ENCODE measurements around the gene LRRC25.

DNA sequence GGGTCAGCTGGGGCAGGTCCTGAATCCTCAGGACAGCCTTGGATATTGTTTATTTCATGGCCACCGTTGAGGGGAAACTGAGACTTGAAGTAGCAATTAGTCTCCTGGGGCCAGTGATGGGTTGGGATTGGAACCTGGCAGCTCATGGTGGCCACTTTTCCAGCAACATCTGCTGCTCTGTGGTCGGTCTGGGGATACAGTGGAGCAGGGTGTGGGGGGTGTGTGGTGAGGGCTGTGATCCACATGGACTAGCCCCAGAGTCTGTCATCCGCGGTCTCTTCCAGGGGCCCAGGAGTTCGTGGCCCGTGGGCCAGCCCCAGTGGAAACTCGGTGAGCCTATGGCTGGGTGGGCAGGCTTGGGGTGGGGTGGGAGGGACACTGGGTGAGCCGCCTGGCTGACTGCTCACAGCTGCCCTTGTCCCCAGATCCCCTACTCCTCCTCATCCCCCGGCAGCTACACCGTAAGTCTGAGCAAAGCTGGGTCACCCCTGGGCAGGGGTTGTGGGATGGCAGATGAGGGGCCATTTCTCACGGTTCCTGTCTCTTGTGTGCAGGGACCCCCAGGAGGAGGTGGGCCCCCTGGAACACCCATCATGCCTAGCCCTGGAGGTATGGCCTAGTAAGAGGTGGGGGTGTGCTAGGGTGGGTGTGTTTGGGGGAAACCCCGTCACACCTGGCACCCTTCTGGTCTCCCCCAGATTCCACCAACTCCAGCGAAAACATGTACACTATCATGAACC is 35.0 kb upstream of the LRRC25 start:
- TF ChIP-seq, protein P1, sequence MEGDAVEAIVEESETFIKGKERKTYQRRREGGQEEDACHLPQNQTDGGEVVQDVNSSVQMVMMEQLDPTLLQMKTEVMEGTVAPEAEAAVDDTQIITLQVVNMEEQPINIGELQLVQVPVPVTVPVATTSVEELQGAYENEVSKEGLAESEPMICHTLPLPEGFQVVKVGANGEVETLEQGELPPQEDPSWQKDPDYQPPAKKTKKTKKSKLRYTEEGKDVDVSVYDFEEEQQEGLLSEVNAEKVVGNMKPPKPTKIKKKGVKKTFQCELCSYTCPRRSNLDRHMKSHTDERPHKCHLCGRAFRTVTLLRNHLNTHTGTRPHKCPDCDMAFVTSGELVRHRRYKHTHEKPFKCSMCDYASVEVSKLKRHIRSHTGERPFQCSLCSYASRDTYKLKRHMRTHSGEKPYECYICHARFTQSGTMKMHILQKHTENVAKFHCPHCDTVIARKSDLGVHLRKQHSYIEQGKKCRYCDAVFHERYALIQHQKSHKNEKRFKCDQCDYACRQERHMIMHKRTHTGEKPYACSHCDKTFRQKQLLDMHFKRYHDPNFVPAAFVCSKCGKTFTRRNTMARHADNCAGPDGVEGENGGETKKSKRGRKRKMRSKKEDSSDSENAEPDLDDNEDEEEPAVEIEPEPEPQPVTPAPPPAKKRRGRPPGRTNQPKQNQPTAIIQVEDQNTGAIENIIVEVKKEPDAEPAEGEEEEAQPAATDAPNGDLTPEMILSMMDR (IDR thresholded peaks at IDR 0.05; ENCODE audit: extremely low read depth in 1 of 2, insufficient read depth in 1 of 2, low read depth in 1 of 2, low read length in 2 of 2) = no peak
- no peak for TF ChIP-seq POLR2AphosphoS5 (IDR thresholded peaks at IDR 0.05; ENCODE audit: insufficient read depth, low read depth, low read length)
- TF ChIP-seq EZH2 (IDR thresholded peaks at IDR 0.05; ENCODE audit: borderline replicate concordance, low read depth, low read length, severe bottlenecking) = no peak

Data from endothelial cell of umbilical vein (primary cell).